IMR-90 (cell line): Measurements from ENCODE around the gene RHOBTB1.

Experiments used
- MAZ ChIP-seq: IDR thresholded peaks from 2 replicates; pipeline ENCODE4 v1.6.1; 2012; ENCODE audit warnings: low read depth, mild to moderate bottlenecking, low read length, improper control_type of control experiment, moderate library complexity, borderline replicate concordance
- POLR2A ChIP-seq: IDR thresholded peaks from 2 replicates; pipeline ENCODE4 v1.6.1; 2012; ENCODE audit warnings: mild to moderate bottlenecking, low read depth, low read length
- TF ChIP-seq, protein P1 (sequence below): conservative IDR thresholded peaks from 2 replicates; pipeline ENCODE4 v1.5.1; 2012; ENCODE audit warnings: mild to moderate bottlenecking, low read depth, low read length, improper control_type of control experiment

DNA sequence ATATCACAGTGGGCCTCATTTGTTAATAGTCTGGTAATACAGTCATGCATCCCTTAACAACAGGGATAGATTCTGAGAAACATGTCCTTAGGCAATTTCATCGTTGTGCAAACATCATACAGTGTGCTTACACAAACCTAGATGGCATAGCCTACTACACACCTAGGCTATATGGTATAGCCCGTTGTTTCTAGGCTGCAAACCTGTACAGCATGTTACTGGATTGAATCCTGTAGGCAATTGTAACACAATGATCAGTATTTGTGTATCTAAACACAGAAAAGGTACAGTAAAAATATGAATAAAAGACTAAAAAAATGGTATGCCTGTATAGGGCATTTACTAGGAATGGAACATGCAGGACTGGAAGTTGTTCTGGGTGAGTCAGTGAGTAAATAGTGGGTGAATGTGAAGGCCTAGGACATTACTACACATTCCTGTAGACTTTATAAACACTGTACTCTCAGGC lies 12.0 kb upstream of the RHOBTB1 start:
- TF ChIP-seq, protein P1, sequence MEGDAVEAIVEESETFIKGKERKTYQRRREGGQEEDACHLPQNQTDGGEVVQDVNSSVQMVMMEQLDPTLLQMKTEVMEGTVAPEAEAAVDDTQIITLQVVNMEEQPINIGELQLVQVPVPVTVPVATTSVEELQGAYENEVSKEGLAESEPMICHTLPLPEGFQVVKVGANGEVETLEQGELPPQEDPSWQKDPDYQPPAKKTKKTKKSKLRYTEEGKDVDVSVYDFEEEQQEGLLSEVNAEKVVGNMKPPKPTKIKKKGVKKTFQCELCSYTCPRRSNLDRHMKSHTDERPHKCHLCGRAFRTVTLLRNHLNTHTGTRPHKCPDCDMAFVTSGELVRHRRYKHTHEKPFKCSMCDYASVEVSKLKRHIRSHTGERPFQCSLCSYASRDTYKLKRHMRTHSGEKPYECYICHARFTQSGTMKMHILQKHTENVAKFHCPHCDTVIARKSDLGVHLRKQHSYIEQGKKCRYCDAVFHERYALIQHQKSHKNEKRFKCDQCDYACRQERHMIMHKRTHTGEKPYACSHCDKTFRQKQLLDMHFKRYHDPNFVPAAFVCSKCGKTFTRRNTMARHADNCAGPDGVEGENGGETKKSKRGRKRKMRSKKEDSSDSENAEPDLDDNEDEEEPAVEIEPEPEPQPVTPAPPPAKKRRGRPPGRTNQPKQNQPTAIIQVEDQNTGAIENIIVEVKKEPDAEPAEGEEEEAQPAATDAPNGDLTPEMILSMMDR: no peak
- TF ChIP-seq POLR2A (no peak), MAZ (no peak)
